Left renal pelvis (tissue), 4 donors: ENCODE measurements around the gene PPFIA4. TPM values are rescaled to one million over a fixed set of nuclear protein-coding genes. Genes with fewer than 3 reads are reported as not detected.
"Not testable (repeated sequence)": the region's sequence is repeated elsewhere in the genome, so short reads cannot be mapped to it uniquely, and the experiment has no call there.

ENCODE experiments used
- DNase-seq, 4 donors: peaks; one replicate each; pipeline ENCODE4 v3.0.0-alpha.2; 2013; ENCODE audit warnings: low read depth in 4 of 4, low spot score in 3 of 4
- polyA plus RNA-seq, 4 donors: library from polyadenylated mRNA; unstranded; fragments of 120-200 nt; gene quantifications; one replicate each; pipeline ENCODE4 v1.2.1, GENCODE V29; 2013; ENCODE audit not compliant: insufficient read length in 4 of 4

PPFIA4 gene
- polyA plus RNA-seq, 4 donors, result 2.2 to 15.3 (median 5.2) TPM

GRCh38 chr1:203011582-203011981 is 14.7 kb upstream of the PPFIA4 start:
- DNase-seq, result no peak

- no peak for DNase-seq
These were observed 9.2 kb upstream of the PPFIA4 start for GRCh38 chr1:203017061-203017460.

- DNase-seq, result no peak
These were observed 8.6 kb upstream of the PPFIA4 start for GRCh38 chr1:203017692-203018091.

GRCh38 chr1:203022855-203023254 is 3.4 kb upstream of the PPFIA4 start:
- DNase-seq, result not testable (repeated sequence)

GRCh38 chr1:203025686-203026030 is 633 bp upstream of the PPFIA4 start:
- no peak for DNase-seq

- no peak for DNase-seq
These were observed 674 bp downstream of the PPFIA4 start for GRCh38 chr1:203026666-203027663.

GRCh38 chr1:203028067-203028783 is 1.9 kb downstream of the PPFIA4 start:
- DNase-seq, result no peak

GRCh38 chr1:203028784-203029553 is 2.7 kb downstream of the PPFIA4 start:
- no peak for DNase-seq

- DNase-seq, result no peak
These were observed 5.2 kb downstream of the PPFIA4 start for GRCh38 chr1:203031467-203031866.

- no peak for DNase-seq
These were observed 7.0 kb downstream of the PPFIA4 start for GRCh38 chr1:203033287-203033686.

- DNase-seq, result no peak
These were observed 7.6 kb downstream of the PPFIA4 start for GRCh38 chr1:203033917-203034316.

- no peak for DNase-seq
These were observed 8.3 kb downstream of the PPFIA4 start for GRCh38 chr1:203034422-203035110.

GRCh38 chr1:203035111-203036000 is 9.1 kb downstream of the PPFIA4 start:
- DNase-seq, result no peak

GRCh38 chr1:203036135-203036534 is 9.8 kb downstream of the PPFIA4 start:
- DNase-seq, result no peak

GRCh38 chr1:203036537-203036936 is 10.2 kb downstream of the PPFIA4 start:
- DNase-seq, result no peak

GRCh38 chr1:203037509-203038190 is 11.4 kb downstream of the PPFIA4 start:
- no peak for DNase-seq

- no peak for DNase-seq
These were observed 12.0 kb downstream of the PPFIA4 start for GRCh38 chr1:203038217-203038741.

GRCh38 chr1:203038891-203039608 is 12.8 kb downstream of the PPFIA4 start:
- DNase-seq, result peak in 1 of 4 donors; percentile 52
